ENCODE results near the gene TMEM120B.

The TMEM120B gene

GRCh38 chr12:121814429-121815119 lies 102.0 kb downstream of the TMEM120B start:
- DNase-seq (ENCODE audit: low read depth in 3 of 3, low spot score in 1 of 3) = no peak

DNA sequence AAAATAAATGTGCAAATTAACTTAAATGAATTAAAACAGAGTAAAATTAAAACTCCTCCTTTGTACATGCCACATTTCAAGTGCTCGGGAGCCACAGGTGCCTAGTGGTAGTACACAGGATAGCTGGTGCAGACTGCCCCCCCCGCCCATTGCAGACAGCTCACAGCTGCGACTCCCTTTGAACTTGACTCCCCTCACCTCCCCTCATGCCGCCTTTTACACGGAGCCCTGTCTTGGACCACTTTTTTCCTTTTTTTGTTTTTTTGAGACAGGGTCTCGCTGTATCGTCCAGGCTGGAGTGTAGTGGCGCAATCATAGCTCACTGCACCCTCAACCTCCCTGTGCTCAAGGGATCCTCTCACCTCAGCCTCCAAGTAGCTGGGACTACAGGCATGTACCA lies 102.7 kb downstream of the TMEM120B start:
- DNase-seq (ENCODE audit: low read depth in 3 of 3, low spot score in 1 of 3) = no peak

- DNase-seq (ENCODE audit: low read depth in 3 of 3, low spot score in 1 of 3) = no peak
Observed at GRCh38 chr12:121816925-121817647, 104.5 kb downstream of the TMEM120B start.

- DNase-seq (ENCODE audit: low read depth in 3 of 3, low spot score in 1 of 3) = no peak
Observed at GRCh38 chr12:121817648-121818043, 105.1 kb downstream of the TMEM120B start.

GRCh38 chr12:121819212-121819949 lies 106.8 kb downstream of the TMEM120B start:
- no peak for DNase-seq (ENCODE audit: low read depth in 3 of 3, low spot score in 1 of 3)

- DNase-seq (ENCODE audit: low read depth in 3 of 3, low spot score in 1 of 3) = no peak
Observed at GRCh38 chr12:121820056-121820455, 107.5 kb downstream of the TMEM120B start.

DNA sequence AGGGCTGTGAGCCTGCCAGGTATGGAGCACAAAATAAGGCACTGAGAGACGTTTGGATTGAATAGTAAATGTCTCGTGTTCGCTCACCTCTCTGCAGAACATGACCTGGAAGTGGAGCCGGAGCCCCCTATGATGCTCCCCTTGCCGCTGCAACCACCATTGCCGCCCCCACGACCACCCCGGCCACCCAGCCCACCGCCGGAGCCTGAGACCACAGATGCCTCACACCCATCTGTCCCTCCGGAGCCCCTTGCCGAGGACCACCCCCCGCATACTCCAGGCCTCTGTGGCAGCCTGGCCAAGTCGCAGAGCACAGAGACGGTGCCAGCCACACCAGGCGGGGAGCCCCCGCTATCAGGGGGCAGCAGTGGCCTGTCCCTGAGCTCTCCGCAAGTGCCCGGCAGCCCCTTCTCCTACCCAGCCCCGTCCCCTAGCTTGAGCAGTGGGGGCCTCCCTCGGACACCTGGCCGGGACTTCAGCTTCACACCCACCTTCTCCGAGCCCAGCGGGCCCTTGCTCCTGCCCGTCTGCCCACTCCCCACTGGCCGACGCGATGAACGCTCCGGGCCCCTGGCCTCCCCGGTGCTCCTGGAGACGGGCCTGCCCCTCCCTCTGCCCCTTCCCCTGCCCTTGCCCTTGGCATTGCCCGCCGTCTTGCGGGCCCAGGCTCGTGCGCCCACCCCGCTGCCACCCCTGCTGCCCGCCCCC lies 110.0 kb downstream of the TMEM120B start:
- DNase-seq (ENCODE audit: low read depth in 3 of 3, low spot score in 1 of 3) = no peak

DNA sequence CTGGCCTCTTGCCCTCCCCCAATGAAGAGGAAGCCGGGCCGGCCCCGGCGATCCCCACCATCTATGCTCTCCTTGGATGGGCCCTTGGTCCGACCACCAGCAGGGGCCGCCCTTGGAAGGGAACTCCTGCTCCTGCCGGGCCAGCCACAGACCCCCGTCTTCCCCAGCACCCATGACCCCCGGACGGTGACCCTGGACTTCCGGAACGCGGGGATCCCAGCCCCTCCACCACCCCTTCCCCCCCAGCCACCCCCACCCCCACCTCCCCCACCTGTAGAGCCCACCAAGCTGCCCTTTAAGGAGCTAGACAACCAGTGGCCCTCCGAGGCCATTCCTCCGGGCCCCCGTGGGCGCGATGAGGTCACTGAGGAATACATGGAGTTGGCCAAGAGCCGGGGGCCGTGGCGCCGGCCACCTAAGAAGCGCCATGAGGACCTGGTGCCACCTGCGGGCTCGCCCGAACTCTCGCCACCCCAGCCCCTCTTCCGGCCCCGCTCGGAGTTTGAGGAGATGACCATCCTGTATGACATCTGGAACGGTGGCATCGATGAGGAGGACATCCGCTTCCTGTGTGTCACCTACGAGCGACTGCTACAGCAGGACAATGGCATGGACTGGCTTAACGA lies 110.7 kb downstream of the TMEM120B start:
- no peak for DNase-seq (ENCODE audit: low read depth in 3 of 3, low spot score in 1 of 3)

DNA sequence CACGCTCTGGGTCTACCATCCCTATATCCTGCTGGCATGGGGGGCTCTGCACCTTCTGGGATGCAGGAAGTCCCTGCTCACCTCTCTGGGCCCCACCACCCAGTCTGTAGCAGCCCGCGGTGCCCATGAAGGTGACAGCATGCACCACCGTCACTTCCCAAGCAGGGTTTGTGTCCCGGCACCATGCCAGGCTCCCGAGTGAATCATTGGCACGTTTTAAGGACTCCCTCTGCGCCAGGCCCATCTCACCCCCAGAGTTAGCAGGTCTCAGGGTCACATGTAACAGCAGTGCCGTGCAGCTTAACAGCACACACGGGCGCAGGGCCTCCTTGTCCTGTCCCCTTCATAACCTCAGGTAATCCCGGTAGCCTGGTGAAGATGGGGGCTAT lies 111.2 kb downstream of the TMEM120B start:
- no peak for DNase-seq (ENCODE audit: low read depth in 3 of 3, low spot score in 1 of 3)

GRCh38 chr12:121825041-121825523 lies 112.5 kb downstream of the TMEM120B start:
- DNase-seq (ENCODE audit: low read depth in 3 of 3, low spot score in 1 of 3) = no peak

- no peak for DNase-seq (ENCODE audit: low read depth in 3 of 3, low spot score in 1 of 3)
Observed at GRCh38 chr12:121826318-121827150, 114.0 kb downstream of the TMEM120B start.

DNA sequence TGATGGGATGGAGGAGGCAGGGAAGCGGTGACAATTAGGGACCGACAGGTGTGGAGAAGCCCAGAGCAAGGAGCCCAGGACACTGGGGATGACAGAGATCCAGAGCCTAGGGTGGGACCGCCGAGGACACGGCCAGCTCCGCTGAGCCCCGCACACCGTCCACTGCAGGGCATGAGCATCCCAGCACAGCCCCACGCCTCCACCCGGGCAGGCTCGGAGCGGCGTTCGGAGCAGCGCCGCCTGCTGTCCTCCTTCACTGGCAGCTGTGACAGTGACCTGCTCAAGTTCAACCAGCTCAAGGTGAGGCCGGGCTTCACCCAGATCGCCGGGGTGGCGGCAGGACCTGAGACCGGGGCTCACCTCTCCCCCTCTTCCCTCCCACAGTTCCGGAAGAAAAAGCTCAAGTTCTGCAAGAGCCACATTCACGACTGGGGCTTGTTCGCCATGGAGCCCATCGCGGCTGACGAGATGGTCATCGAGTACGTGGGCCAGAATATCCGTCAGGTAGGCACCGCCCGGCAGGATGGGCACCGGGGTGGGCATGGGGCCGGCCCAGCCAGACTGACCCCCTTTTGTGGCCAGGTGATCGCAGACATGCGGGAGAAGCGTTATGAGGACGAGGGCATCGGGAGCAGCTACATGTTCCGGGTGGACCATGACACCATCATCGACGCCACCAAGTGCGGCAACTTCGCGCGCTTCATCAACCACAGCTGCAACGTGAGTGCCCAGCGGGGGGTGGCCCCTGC lies 115.0 kb downstream of the TMEM120B start:
- no peak for DNase-seq (ENCODE audit: low read depth in 3 of 3, low spot score in 1 of 3)

DNA sequence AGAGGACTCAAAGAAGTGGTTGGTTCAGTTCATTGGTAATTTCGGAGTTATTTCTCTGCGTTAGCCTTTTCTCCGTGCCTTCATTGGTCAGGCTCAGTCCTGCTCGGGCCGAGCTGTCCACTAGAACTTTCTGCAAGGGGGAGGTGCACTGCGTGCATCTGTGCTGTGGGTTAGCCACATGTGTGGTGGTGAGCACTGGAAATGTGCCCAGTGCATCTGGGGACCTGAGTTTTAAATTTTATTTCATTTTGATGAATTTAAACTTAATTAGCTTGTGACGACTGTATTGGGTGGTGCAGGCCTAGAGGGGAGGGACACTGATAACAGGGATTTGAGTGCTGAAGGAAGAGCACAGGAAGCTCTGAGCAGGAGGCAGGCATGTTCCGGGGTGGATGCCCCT lies 115.8 kb downstream of the TMEM120B start:
- no peak for DNase-seq (ENCODE audit: low read depth in 3 of 3, low spot score in 1 of 3)

- no peak for DNase-seq (ENCODE audit: low read depth in 3 of 3, low spot score in 1 of 3)
Observed at GRCh38 chr12:121828826-121829225, 116.3 kb downstream of the TMEM120B start.

DNA sequence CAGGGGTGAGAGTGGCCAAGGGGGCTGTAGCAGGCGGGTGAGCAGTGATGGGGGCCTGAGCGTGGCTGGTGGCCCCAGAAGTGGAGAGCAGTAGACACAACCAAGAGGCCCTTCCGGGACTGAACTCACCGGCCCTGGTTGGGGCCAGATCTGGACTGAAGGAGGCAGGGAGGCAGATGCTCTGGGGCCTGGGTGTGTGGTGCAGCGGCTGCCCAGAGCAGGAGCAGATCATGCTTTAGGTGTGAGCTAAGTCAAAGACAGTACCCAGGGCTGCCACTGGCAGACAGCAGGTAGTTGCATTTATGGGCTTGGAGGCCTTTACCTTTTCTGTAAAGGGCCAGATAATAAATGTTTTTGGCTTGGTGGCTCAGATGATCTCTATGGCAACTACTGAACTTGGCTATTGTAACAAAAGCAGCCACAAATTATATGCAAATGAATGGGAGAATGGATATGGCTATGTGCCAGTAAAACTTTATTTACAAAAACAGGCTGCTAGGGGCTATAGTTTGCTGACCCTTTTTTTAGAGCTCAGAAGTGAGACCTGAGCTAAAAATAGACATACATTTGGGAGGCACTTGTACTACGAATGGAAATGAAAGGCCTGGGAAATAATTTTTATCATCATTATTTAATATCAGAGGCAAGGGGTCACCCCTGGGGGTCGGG lies 116.8 kb downstream of the TMEM120B start:
- no peak for DNase-seq (ENCODE audit: low read depth in 3 of 3, low spot score in 1 of 3)

DNA sequence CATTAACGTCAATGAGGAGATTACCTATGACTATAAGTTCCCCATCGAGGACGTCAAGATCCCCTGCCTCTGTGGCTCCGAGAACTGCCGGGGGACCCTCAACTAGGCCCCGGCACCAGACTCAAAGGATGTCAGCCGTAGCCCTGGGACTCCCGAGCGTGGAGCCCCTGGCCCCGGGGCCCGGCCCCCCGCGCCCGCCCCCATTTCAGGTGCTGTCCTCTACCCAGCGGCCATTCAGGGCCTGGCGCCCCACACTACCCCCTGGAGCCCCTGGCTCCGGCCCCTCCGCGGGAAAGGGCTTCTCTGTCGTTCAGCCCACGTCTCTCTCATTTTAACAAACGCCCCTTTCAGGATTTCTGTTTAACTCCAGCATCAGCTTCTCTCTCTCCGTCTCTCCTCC lies 117.6 kb downstream of the TMEM120B start:
- DNase-seq (ENCODE audit: low read depth in 3 of 3, low spot score in 1 of 3) = no peak

DNA sequence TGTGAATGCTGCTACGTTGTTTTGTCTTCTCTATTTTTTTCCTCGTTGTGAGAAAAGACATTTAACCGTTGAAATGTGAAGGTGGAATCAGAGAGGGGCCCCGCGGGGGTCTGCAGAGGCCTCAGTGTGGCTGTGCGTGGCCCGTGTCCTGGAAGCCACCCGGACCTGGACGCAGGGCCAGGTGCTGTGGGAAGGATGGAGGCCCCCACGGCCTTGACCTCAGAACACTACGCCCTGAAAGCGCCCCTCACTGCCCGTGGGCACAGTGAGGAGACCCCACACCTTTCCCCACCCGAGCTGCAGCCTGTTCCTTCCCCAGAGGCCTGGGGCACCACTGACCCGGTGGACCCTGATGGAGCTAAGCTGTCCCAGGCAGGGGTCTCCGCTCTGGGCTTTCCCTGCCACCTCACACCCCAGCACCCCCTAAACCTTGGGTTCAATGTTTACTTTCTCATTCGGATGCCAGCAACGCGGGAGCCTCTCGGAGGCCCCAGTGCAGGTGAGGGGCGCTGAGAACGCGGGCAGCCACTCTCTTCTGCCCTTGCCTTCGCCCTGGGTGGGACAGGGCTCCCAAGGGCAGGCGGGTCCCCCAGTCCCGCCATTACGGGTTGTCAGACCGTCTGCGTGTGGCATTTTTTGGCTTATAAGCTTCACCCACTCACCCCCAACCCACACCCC lies 118.2 kb downstream of the TMEM120B start:
- DNase-seq (ENCODE audit: low read depth in 3 of 3, low spot score in 1 of 3) = no peak

All from stimulated activated CD4-positive, alpha-beta T cell treated with anti-CD3 and anti-CD28 coated beads, TNF-alpha, amount 100 ng/mL, for 1 hour (primary cell).